ENCODE measurements around the gene RETREG2.

Gene RETREG2

DNA sequence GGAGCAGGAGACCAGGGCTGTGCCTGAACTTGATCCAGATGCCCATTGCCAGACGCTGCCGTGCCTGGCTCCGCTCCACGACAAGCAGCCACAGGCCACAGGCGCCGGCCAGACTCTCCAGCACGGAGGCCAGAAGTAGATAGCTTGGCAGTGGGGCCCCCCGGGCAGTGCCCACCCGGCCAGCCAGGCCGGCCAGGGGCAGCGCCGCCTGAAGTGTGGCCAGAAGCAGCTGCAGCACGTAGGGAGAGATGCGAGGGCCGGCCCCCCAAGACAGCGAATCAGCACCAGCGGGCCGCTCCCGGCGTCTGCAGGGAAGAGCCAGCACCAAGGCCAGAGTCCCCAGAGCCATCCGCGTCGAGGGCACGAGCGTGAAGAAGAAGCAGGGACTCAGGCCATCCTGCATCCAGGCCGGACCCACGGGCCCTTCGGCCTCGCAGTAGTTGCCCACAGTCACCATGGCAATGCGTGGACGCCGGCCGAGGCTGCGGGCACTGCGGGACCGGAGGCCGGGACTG lies 40.2 kb downstream of the RETREG2 start:
- H4K8ac ChIP-seq (ENCODE audit: low read depth, low read length): peak overlapping the region; percentile 59
- peak overlapping the region; percentile 80 for H3K4me3 ChIP-seq (ENCODE audit: low read depth, low read length)
- peak overlapping the region; percentile 59 for H2BK120ac ChIP-seq (ENCODE audit: insufficient read depth, low read length, poor library complexity)
- peak overlapping the region; percentile 82 for H3K27ac ChIP-seq (ENCODE audit: low read depth, low read length)
- peak overlapping the region; percentile 66 for H3K18ac ChIP-seq (ENCODE audit: low read length)
- H2AFZ ChIP-seq (ENCODE audit: insufficient read depth, low read length, poor library complexity): peak overlapping the region; percentile 65
- peak overlapping the region; percentile 34 for H2AK5ac ChIP-seq (ENCODE audit: low read length)
- peak overlapping the region; percentile 65 for H4K91ac ChIP-seq (ENCODE audit: low read depth, low read length)
- DNase-seq: peak; percentile 72 to 73
- no peak overlapping the region for H3K23ac ChIP-seq (ENCODE audit: low read length)
- peaks cover 10 to 15% of the 10 kb centered on the region in 2 experiments for H3K4me1 ChIP-seq (ENCODE audit: control insufficient read depth in 1 of 2, insufficient read depth in 2 of 2, low read length in 2 of 2)
- peak overlapping the region; percentile 79 for H3K4me2 ChIP-seq (ENCODE audit: low read length)
- peak overlapping the region; percentile 75 for H2BK5ac ChIP-seq (ENCODE audit: low read depth, low read length, poor library complexity)
- peaks cover 8% of the 10 kb centered on the region for H3K79me2 ChIP-seq (ENCODE audit: control insufficient read depth, insufficient read depth, low read length, poor library complexity)
- no peak overlapping the region for H3K4ac ChIP-seq (ENCODE audit: low read depth, low read length)
- peak overlapping the region; percentile 35 for H3K9ac ChIP-seq (ENCODE audit: low read length)
- H3K36me3 ChIP-seq (ENCODE audit: control insufficient read depth in 1 of 2, insufficient read depth in 2 of 2, low read length in 2 of 2): peaks cover 50 to 53% of the 10 kb centered on the region in 2 experiments
- H4K12ac ChIP-seq (ENCODE audit: low read depth, low read length): peak overlapping the region; percentile 45
- no CpG with 5 or more reads among the region's 37 CpGs for WGBS (ENCODE audit: extremely low coverage, insufficient coverage, insufficient read length)
- no peaks in the 10 kb centered on the region for H3K9me3 ChIP-seq (ENCODE audit: insufficient read depth, low read depth, low read length)
- peak overlapping the region; percentile 63 for H3K14ac ChIP-seq (ENCODE audit: low read length)
- H2BK12ac ChIP-seq (ENCODE audit: low read length): peak overlapping the region; percentile 51
- H3K27me3 ChIP-seq (ENCODE audit: insufficient read depth, low read length): no peaks in the 10 kb centered on the region
- peaks cover 12% of the 10 kb centered on the region for H3K79me1 ChIP-seq (ENCODE audit: low read length)

GRCh38 chr2:219218732-219219701 lies 40.9 kb downstream of the RETREG2 start, which contains the start of gene ABCB6:
Gene ABCB6 (minus strand): TSS chr2:219218958. CDS start chr2:219218673, 285 bp downstream.
- peak; percentile 89 for DNase-seq
- peak within 1 kb of the TSS; percentile 63 for H3K14ac ChIP-seq (ENCODE audit: low read length)
- H2BK12ac ChIP-seq (ENCODE audit: low read length): peak within 1 kb of the TSS; percentile 51
- H4K91ac ChIP-seq (ENCODE audit: low read depth, low read length): peak within 1 kb of the TSS; percentile 65
- H2BK5ac ChIP-seq (ENCODE audit: low read depth, low read length, poor library complexity): peak within 1 kb of the TSS; percentile 75
- no CpG with 5 or more reads among the region's 71 CpGs for WGBS (ENCODE audit: extremely low coverage, insufficient coverage, insufficient read length)
- peaks cover 50 to 53% of the 10 kb centered on the region in 2 experiments for H3K36me3 ChIP-seq (ENCODE audit: control insufficient read depth in 1 of 2, insufficient read depth in 2 of 2, low read length in 2 of 2)
- peaks cover 12% of the 10 kb centered on the region for H3K79me1 ChIP-seq (ENCODE audit: low read length)
- H3K9ac ChIP-seq (ENCODE audit: low read length): peak within 1 kb of the TSS; percentile 35
- peaks cover 10 to 15% of the 10 kb centered on the region in 2 experiments for H3K4me1 ChIP-seq (ENCODE audit: control insufficient read depth in 1 of 2, insufficient read depth in 2 of 2, low read length in 2 of 2)
- peak within 1 kb of the TSS; percentile 59 for H2BK120ac ChIP-seq (ENCODE audit: insufficient read depth, low read length, poor library complexity)
- peaks cover 8% of the 10 kb centered on the region for H3K79me2 ChIP-seq (ENCODE audit: control insufficient read depth, insufficient read depth, low read length, poor library complexity)
- H3K4me3 ChIP-seq (ENCODE audit: low read depth, low read length): peak within 1 kb of the TSS; percentile 80
- H2AK5ac ChIP-seq (ENCODE audit: low read length): peak within 1 kb of the TSS; percentile 34
- H3K9me3 ChIP-seq (ENCODE audit: insufficient read depth, low read depth, low read length): no peaks in the 10 kb centered on the region
- peak within 1 kb of the TSS; percentile 79 for H3K4me2 ChIP-seq (ENCODE audit: low read length)
- H3K27me3 ChIP-seq (ENCODE audit: insufficient read depth, low read length): no peaks in the 10 kb centered on the region
- H4K8ac ChIP-seq (ENCODE audit: low read depth, low read length): peak within 1 kb of the TSS; percentile 59
- peak within 1 kb of the TSS; percentile 65 for H2AFZ ChIP-seq (ENCODE audit: insufficient read depth, low read length, poor library complexity)
- peak within 1 kb of the TSS; percentile 24 for H3K4ac ChIP-seq (ENCODE audit: low read depth, low read length)
- H4K12ac ChIP-seq (ENCODE audit: low read depth, low read length): peak within 1 kb of the TSS; percentile 45
- H3K18ac ChIP-seq (ENCODE audit: low read length): peak within 1 kb of the TSS; percentile 66
- peak within 1 kb of the TSS; percentile 82 for H3K27ac ChIP-seq (ENCODE audit: low read depth, low read length)
- H3K23ac ChIP-seq (ENCODE audit: low read length): no peak within 1 kb of the TSS

- Histone ChIP-seq H3K36me3 (ENCODE audit: control insufficient read depth in 1 of 2, insufficient read depth in 2 of 2, low read length in 2 of 2) (peaks cover 50 to 53% of the 10 kb centered on the region in 2 experiments), H3K4me1 (ENCODE audit: control insufficient read depth in 1 of 2, insufficient read depth in 2 of 2, low read length in 2 of 2) (peaks cover 10 to 15% of the 10 kb centered on the region in 2 experiments), H3K4ac (ENCODE audit: low read depth, low read length) (no peak overlapping the region), H4K8ac (ENCODE audit: low read depth, low read length) (no peak overlapping the region), H4K12ac (ENCODE audit: low read depth, low read length) (no peak overlapping the region), H3K79me2 (ENCODE audit: control insufficient read depth, insufficient read depth, low read length, poor library complexity) (peaks cover 8% of the 10 kb centered on the region), H2BK5ac (ENCODE audit: low read depth, low read length, poor library complexity) (no peak overlapping the region), H3K9me3 (ENCODE audit: insufficient read depth, low read depth, low read length) (no peaks in the 10 kb centered on the region), H3K9ac (ENCODE audit: low read length) (no peak overlapping the region), H2BK12ac (ENCODE audit: low read length) (no peak overlapping the region), H3K27ac (ENCODE audit: low read depth, low read length) (no peak overlapping the region), H2AK5ac (ENCODE audit: low read length) (no peak overlapping the region), H2AFZ (ENCODE audit: insufficient read depth, low read length, poor library complexity) (no peak overlapping the region), H3K4me2 (ENCODE audit: low read length) (no peak overlapping the region), H2BK120ac (ENCODE audit: insufficient read depth, low read length, poor library complexity) (no peak overlapping the region), H3K79me1 (ENCODE audit: low read length) (peaks cover 12% of the 10 kb centered on the region), H3K4me3 (ENCODE audit: low read depth, low read length) (no peak overlapping the region), H3K23ac (ENCODE audit: low read length) (no peak overlapping the region), H3K18ac (ENCODE audit: low read length) (no peak overlapping the region), H3K27me3 (ENCODE audit: insufficient read depth, low read length) (no peaks in the 10 kb centered on the region), H4K91ac (ENCODE audit: low read depth, low read length) (no peak overlapping the region), H3K14ac (ENCODE audit: low read length) (no peak overlapping the region)
- no peak for DNase-seq
- WGBS (ENCODE audit: extremely low coverage, insufficient coverage, insufficient read length): no CpG with 5 or more reads among the region's 18 CpGs
Measured at GRCh38 chr2:219219784-219220532, 41.9 kb downstream of the RETREG2 start.
